Activated T-cell treated with anti-CD3 and anti-CD28 coated beads, Interleukin-2, amount 50 U/mL, for 24 hours (primary cell): ENCODE measurements around the gene KLHL22.

Experiments
- DNase-seq: peaks from one replicate; pipeline ENCODE4 v3.0.0-alpha.2; 2020
- H3K27ac Mint-ChIP-seq: 2 replicates; pipeline ENCODE4 v1.8.0; 2020; ENCODE audit warnings: mild to moderate bottlenecking, mixed read lengths
- H3K27me3 Mint-ChIP-seq: 2 replicates; pipeline ENCODE4 v1.8.0; 2020; ENCODE audit warnings: mixed read lengths
- H3K36me3 Mint-ChIP-seq: 2 replicates; pipeline ENCODE4 v1.8.0; 2020; ENCODE audit warnings: low read depth, mixed read lengths
- H3K4me1 Mint-ChIP-seq: 2 replicates; pipeline ENCODE4 v1.8.0; 2020; ENCODE audit warnings: low read depth, mixed read lengths
- H3K4me3 Mint-ChIP-seq: 2 replicates; pipeline ENCODE4 v1.8.0; 2020; ENCODE audit warnings: mild to moderate bottlenecking, moderate library complexity, mixed read lengths
- H3K9me3 Mint-ChIP-seq: 2 replicates; pipeline ENCODE4 v1.8.0; 2020; ENCODE audit warnings: mixed read lengths

Gene KLHL22

DNA sequence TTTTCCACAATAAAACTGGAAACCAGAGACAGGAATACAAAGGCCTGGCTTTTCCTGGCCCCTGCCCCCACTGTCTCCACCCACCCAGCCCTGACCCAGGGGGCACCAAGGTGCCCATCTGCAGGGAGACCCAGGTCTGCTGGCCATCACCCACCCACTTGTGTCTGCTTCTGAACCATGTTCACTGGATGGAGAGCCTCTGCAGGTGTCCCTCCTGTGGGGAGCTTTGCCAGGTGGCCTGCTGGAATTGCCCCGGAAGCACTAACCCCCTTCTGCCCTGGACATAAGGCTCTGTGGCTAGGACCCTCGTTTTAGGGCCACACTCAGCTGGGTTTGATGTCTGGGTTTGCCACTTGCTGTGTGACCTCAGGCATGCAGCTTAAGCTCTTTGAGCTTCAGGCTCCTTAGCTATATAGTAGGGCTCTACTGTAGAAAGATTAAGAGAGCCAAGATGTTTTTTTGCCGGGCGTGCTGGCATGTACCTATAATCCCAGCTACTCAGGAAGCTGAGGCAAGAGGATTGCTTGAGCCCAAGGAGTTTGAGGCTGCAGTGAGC is 61.8 kb downstream of the KLHL22 start:
- DNase-seq = no peak
- Mint-ChIP-seq H3K9me3 (no peaks in the 10 kb centered on the region), H3K27ac (no peak overlapping the region), H3K36me3 (no peaks in the 10 kb centered on the region), H3K4me3 (no peak overlapping the region), H3K4me1 (peaks cover 33% of the 10 kb centered on the region), H3K27me3 (peaks cover 76% of the 10 kb centered on the region)

DNA sequence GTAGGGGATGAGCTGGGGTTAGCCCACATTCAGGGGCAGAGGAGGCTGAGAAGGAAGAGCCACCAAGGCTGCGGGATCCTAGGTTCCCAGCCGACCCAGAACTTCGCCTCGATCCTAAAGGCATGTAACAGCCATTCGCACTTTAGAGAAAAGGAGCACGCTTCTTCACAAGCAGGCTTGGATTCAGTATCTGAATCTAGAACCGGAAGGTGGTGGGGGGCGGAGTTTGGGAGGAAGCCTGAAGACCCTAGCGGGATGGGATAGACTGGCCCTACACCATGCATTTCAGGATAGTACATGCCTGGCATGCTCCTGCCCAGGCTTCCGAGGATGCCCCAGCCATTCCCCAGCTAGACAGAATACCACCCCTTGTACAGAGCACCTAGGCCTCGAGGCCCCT is 62.4 kb downstream of the KLHL22 start:
- Mint-ChIP-seq H3K36me3 (no peaks in the 10 kb centered on the region), H3K4me3 (no peak overlapping the region), H3K27ac (no peak overlapping the region), H3K9me3 (no peaks in the 10 kb centered on the region), H3K4me1 (peaks cover 35% of the 10 kb centered on the region), H3K27me3 (peaks cover 76% of the 10 kb centered on the region)
- no peak for DNase-seq

DNA sequence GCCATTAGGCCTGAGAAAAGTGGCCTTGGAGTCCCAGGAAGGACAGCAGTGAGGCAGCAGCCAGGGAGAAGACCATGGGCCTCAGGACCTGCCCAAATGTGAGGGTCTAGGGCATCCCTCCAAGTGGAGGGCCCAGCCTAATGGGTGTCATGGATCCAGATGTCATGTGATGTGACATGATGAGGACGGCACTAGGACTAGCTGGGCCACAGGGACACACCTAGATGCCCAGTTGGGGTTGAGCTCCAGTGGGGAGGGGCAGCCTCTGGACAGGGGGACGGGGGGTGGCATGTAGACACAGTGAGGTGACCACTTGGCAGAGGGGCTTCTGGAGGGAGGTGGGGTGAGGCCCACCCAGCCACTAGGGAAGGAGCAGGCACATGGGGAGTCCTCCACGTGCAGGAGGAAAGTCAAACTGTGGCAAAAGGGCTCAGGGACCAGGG is 63.3 kb downstream of the KLHL22 start:
- Mint-ChIP-seq H3K36me3 (no peaks in the 10 kb centered on the region), H3K27me3 (peaks cover 81% of the 10 kb centered on the region), H3K4me3 (no peak overlapping the region), H3K27ac (no peak overlapping the region), H3K4me1 (peaks cover 34% of the 10 kb centered on the region), H3K9me3 (no peaks in the 10 kb centered on the region)
- no peak for DNase-seq

DNA sequence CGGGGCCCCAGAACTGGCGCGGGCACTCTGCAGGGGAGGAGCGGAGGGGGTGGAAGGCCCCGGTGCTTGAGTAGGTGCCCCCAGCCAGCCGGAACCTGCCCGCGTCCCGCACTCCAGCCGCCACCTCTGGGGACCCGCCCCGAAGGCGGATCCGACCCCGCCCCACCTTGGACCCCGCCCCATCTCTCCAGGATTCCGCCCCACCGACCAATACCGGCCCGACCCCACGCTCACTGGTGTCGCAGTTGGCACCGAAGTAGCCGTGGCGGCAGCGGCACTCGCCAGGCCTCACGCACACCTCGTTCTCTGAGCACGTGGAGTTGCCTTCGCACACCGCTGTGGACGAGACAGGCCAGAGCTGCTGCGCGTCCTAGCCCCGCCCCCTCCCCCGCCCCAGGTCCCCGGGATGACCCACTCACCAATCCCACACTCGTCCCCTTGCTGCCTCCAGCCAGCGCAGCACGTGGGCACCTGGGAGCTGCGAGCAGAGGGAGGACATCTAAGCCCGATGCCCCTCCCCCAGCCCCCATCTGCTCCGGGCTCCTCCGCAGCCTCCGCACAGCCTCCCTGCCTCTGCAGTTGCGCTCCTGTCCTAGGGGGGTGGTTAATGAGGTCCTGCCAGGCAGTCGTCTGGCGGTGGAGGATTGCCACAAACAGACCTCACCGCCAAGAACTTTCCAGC is 63.9 kb downstream of the KLHL22 start:
- Mint-ChIP-seq H3K4me3 (no peak overlapping the region), H3K4me1 (peaks cover 27% of the 10 kb centered on the region), H3K36me3 (no peaks in the 10 kb centered on the region), H3K27me3 (peaks cover 81% of the 10 kb centered on the region), H3K9me3 (no peaks in the 10 kb centered on the region), H3K27ac (no peak overlapping the region)
- no peak for DNase-seq

DNA sequence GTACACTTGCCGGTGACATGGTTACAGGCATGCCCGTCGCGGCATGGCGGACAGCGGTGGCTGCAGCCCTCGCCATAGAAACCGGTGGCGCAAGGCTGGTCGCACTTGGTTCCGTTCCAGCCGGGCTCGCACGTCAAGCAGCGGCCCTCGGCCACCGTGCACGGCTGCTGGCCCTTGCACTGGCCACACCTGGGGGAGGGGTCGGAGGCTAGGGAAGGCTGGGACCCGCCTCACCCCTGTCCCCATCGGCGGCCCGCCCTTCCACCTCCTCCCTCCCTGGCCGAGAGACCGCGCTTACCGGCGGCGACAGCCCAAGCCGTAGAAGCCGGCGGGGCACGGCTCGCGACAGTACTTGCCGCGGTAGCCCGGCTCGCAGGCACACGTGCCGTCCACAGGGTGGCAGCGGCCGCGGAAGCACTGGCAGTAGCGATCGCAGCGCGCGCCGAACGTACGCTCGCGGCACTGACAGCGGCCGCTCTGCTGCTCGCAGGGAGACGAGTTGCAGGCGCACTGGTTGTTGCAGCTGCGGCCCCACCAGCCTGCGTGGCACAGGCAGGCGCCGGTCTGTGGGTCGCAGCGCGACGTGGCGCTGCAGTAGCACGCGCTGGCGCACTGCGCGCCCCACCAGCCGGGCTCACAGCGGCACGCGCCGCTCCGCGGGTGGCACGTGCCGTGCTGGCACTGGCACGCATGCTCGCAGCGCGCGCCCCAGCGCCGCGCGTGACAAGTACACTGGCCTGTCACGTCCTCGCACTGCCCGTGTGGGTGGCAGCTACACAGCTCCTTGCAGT is 64.7 kb downstream of the KLHL22 start:
- H3K27ac Mint-ChIP-seq = no peak overlapping the region
- no peaks in the 10 kb centered on the region for H3K36me3 Mint-ChIP-seq
- no peaks in the 10 kb centered on the region for H3K9me3 Mint-ChIP-seq

DNA sequence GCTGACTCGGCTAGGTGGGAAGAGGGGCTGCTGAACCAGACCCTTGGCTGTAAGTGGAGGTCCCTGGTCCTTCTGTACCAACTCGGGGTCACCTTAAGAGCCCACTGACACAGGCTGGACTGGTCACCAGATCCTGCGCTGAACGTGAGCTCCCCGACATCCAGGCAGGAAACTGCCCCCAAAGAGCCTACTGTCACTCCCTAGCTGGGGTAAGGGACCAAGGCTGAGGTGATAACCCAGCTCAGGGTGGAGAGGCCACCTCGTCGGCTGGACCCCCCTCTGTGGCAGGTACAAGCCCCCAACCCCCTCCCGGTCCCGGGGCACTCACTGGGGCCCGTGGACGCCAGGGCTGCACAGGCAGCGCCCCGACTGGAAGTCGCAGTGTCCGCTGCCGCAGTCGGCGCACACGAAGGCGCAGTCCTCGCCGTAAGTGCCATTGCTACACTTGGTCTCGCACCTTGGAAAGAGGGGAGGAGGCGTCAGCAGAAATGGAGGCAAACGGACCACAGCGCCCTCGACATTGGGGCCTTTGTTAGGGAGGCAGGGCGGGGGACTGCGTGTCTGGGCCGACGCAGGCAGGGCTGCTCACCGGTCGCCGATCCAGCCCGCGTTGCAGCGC is 65.4 kb downstream of the KLHL22 start:
- peak; percentile 56 for DNase-seq
- no peaks in the 10 kb centered on the region for H3K9me3 Mint-ChIP-seq
- H3K4me1 Mint-ChIP-seq = peaks cover 25% of the 10 kb centered on the region
- peak overlapping the region; percentile 47 for H3K4me3 Mint-ChIP-seq
- no peaks in the 10 kb centered on the region for H3K36me3 Mint-ChIP-seq
- peaks cover 75% of the 10 kb centered on the region for H3K27me3 Mint-ChIP-seq
- no peak overlapping the region for H3K27ac Mint-ChIP-seq

More for the DNA sequence above, 64.7 kb downstream of the KLHL22 start:
- H3K4me1 Mint-ChIP-seq = peaks cover 27% of the 10 kb centered on the region
- peak; percentile 77 for DNase-seq
- peaks cover 82% of the 10 kb centered on the region for H3K27me3 Mint-ChIP-seq
- peak overlapping the region; percentile 47 for H3K4me3 Mint-ChIP-seq

DNA sequence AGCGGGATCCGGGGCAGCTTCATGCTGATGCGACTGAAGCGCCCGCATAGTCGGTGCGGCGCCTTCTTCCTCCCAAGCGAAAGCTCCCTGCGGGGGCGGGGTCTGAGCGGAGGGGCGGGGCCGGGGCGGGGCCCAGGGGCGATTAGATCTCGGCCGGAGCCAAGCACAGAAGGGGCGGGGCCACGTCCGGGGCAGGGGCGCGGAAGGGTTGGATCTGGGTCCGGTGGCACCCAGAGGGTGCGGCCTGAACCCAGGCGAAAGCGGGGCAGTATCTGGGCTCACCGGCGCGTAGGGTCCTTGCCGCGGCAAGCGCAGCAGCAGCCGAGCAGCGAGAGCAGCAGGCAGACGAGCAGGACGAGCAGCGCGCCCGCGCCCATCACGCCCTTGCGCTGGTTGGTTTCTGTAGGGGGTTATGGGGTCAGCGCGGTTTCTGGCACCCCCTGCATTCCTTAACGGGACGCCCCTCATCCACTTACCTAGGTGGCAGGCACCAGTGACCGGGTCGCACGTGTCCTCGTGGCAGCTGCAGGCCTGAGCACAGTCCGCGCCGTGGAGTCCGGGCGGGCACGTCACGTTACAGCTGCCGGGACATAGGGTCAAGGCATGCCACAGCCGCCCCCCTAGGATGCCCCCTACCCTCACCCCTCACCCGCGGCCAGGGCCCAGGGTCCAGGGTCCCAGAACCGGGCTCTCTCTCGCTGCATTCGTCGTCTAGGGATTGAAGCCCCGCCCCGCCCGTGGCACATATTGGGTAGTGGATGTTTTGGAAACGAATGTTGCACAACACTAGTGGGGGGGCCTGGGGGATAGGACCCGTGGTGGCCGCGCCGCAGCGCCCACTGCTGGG is 66.1 kb downstream of the KLHL22 start:
- Mint-ChIP-seq H3K27ac (no peak overlapping the region), H3K4me3 (peak overlapping the region; percentile 72), H3K27me3 (peaks cover 70% of the 10 kb centered on the region), H3K36me3 (no peaks in the 10 kb centered on the region), H3K4me1 (peaks cover 25% of the 10 kb centered on the region), H3K9me3 (no peaks in the 10 kb centered on the region)
- peak; percentile 85 for DNase-seq

DNA sequence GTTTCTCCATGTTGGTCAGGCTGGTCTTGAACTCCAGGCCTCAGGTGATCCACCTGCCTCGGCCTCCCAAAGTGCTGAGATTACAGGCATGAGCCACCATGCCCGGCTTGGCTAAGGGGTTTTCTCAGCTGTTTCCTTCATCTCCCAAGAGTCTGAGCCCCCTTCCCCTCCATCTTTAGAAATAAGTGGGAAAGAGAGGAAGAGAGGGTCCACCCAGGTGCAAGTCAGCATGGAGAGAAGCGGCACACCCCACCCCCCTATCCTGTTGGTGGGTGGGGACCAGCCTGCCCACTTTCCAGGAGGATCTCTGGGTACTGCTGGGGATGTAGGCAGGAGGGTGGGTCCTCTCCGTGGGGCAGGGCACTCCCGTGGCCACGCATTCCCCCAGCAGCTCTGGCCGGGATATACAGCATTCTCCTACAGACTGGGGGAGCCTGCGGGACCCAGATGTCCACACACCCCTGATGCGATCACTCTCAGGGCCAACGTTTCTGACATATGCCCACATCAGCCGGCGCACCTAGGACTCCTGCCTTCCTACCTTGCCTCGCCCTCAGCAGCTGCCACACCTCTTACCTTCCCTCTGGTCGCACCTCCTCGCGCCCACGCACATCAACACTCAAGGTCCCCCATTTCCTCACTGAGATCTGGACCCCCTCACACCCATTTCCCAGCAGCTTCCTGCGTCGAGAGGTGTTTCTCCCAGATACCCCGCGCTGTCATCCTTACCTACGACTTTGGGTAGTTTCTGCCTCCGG is 66.9 kb downstream of the KLHL22 start:
- Mint-ChIP-seq H3K9me3 (no peaks in the 10 kb centered on the region), H3K4me1 (peaks cover 25% of the 10 kb centered on the region), H3K4me3 (peak overlapping the region; percentile 72), H3K27ac (no peak overlapping the region), H3K36me3 (no peaks in the 10 kb centered on the region), H3K27me3 (peaks cover 68% of the 10 kb centered on the region)
- DNase-seq = peak; percentile 25

DNA sequence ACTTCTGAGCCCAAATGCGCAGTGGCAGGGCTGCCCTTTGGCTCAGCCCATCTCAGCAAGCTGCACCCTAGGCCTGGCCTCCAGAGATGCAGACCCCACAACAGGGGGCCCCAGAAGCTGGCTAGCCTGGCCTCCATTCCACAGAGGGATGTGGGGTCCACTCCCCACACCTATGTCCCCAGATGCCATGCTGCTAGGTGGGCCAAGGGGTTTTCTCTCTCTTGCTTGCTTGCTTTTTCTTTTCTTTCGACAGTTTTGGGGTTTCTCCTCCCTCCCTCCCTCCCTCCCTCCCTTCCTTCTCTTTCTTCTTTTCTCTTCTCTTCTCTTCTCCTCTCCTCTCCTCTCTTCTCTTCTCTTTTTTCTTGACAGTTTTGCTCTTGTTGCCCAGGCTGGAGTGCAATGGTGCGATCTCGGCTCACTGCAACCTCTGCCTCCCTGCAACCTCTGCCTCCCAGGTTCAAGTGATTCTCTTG is 67.6 kb downstream of the KLHL22 start:
- no peak overlapping the region for H3K27ac Mint-ChIP-seq
- H3K36me3 Mint-ChIP-seq = no peaks in the 10 kb centered on the region

DNA sequence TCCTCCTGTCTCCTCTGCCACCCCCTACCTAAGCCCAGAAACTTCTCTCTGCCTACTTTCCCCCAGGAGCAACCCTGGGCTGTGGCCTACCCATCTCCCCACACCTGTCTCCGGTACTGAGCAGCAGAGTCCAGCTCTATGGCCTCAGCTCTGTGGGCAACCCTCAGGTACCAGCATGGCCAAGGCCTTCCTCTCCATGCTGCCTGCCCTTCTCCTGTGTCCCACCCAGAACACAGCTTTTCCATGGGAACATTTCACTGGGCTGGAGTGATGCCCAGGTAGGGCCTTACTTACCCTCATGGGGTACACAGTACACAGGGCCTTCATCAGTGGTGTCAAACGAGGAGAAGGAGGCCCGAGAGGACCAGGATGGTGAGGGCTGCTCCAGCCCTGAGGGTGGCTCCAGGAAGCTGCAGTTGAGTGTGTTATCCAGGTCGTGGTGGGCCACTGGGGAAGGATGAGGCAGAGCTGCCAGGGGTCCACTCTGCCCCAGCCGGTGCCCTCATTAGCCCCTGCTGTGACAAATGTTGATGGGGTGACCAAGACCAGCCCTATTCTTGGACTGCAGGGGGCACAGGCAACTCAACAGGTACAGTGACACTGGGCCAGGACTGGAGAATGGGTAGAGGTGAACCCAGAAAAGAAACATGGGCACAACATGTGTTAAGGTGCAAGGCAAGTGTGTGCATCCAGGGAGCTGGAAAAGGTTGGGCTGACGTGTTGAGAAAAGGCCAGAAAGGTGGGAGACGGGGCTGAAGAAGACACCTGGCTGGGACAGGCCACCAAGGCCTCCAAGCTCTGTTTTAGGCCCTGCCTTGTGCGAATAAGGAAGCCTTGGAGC is 68.3 kb downstream of the KLHL22 start:
- DNase-seq = peak; percentile 27
- Mint-ChIP-seq H3K27me3 (peaks cover 62% of the 10 kb centered on the region), H3K27ac (no peak overlapping the region), H3K4me1 (peaks cover 25% of the 10 kb centered on the region), H3K9me3 (no peaks in the 10 kb centered on the region), H3K36me3 (no peaks in the 10 kb centered on the region), H3K4me3 (no peak overlapping the region)

More for the DNA sequence above, 67.6 kb downstream of the KLHL22 start:
- H3K4me1 Mint-ChIP-seq = peaks cover 25% of the 10 kb centered on the region
- no peaks in the 10 kb centered on the region for H3K9me3 Mint-ChIP-seq
- peak; percentile 26 for DNase-seq
- H3K4me3 Mint-ChIP-seq = no peak overlapping the region
- H3K27me3 Mint-ChIP-seq = peaks cover 68% of the 10 kb centered on the region

DNA sequence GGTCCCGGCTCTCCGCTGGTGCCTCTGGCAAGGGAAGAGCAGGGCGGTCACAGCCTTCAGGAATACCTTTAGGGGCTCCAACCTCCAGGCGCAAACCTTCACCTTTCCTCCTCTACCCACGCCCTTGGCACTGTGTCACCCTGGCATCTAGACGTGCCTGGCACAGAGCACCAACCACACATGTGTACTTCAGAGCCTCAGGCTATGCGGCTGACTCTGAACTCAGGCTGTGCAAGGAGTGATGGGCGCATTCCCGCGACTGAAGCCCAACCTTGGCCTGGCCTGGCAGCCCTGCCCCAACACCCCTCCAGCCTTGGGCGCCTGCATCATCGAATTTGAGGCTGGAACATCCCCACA is 69.4 kb downstream of the KLHL22 start:
- H3K4me1 Mint-ChIP-seq = peaks cover 24% of the 10 kb centered on the region
- no peak overlapping the region for H3K4me3 Mint-ChIP-seq
- no peak overlapping the region for H3K27ac Mint-ChIP-seq
- H3K9me3 Mint-ChIP-seq = no peaks in the 10 kb centered on the region
- H3K36me3 Mint-ChIP-seq = no peaks in the 10 kb centered on the region
- DNase-seq = peak; percentile 33
- peaks cover 53% of the 10 kb centered on the region for H3K27me3 Mint-ChIP-seq

DNA sequence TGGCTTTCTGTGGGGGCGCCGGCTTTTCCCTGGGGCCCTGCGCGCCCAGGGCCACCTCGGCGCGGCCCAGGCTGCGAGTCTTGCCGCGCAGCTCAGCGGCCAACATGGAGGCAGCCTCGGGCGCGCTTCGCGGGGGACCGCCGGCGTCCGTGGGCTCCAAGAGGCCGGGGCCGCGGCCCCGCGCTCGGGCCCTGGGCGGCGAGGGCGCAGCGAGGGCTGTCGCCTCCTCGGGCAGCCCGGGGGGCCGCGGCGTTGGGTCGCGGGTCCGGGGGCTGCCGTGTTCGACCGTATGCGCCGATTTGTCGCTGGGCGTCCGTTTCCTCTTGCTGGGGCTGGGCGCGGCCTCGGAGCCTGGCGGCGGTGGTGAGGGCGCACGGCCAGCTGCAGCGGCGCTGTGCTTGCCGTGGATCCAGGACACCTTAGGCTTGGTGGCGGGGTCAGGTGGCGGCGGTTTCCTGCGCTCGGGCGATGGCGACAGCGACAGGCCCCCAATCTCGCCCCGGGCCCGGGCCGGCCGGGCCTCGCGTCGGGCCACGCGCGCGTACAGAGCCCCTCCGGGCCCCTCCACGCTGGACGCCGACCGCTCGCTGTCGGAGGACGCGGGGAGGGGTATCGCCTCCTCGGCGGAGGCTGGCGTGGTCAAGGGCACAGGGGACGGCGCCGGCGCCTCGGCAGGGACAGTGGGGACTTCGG is 69.9 kb downstream of the KLHL22 start:
- Mint-ChIP-seq H3K36me3 (no peaks in the 10 kb centered on the region), H3K27ac (no peak overlapping the region), H3K27me3 (peaks cover 50% of the 10 kb centered on the region), H3K9me3 (no peaks in the 10 kb centered on the region), H3K4me3 (no peak overlapping the region), H3K4me1 (peaks cover 22% of the 10 kb centered on the region)
- peak; percentile 38 for DNase-seq
